ENCODE results near the gene CTSD. TPM values are rescaled to one million over a fixed set of nuclear protein-coding genes. Genes with fewer than 3 reads are reported as not detected.

Gene CTSD
- total and polyA plus RNA-seq, 2 of the 8 experiments (the other 6 are each of a cell fraction or from before 2014, with no cell fraction given): 169 to 173 TPM

DNA sequence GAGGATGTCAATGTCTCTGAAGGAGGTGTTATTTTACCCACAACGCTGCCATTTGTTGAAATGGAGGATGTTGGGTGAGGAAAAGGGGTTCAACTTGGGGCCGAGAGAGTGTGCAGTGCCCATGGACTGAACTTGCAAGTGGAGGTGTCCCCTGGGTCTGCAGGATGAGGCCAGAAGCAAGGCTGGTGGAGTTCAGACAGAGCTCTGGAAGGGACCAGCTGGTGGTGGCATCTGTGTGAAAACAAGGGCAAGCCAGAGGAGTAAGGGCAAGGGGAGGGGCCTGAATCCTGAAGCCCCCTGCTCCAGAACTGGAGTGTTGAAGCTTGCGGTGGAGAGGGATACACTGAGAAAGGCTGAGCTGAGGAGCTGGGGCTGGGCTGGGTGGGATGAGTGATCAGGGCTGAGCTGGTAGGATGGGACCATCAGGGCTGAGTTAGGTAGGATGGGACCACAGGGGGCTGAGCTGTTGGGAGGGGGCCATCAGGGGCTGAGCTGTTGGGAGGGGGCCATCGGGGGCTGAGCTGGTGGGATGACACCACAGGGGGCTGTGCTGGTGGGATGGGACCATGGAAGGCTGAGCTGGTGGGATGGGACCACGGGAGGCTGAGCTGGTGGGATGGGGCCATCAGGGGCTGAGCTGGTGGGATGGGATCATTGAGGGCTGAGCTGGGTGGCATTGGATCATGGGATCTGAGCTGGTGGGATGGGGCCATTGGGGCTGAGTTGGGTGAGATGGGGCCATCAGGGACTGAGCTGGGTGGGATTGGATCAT is 13.4 kb upstream of the CTSD start:
- H2AFZ ChIP-seq (ENCODE audit: low read length): no peak overlapping the region
- FAIRE-seq (no peak), DNase-seq (ENCODE audit: low read depth in 1 of 2, low spot score in 2 of 2) (no peak)
- no peaks in the 10 kb centered on the region for H3K36me3 ChIP-seq (ENCODE audit: control insufficient read depth in 2 of 4, insufficient read depth in 4 of 4, low read length in 3 of 4)
- H4K20me1 ChIP-seq (replicated peaks in 1 of 2; ENCODE audit: control insufficient read depth in 1 of 2, insufficient read depth in 2 of 2, low read length in 2 of 2): no peaks in the 10 kb centered on the region
- no peak overlapping the region for H2BK12ac ChIP-seq (ENCODE audit: low read depth, low read length)
- no peak overlapping the region for H3K4me3 ChIP-seq (ENCODE audit: extremely low read depth in 1 of 4, insufficient read depth in 2 of 4, low read depth in 3 of 4, low read length in 4 of 4)
- no peak overlapping the region for H3K9ac ChIP-seq (replicated peaks in 1 of 4; ENCODE audit: extremely low read depth in 1 of 4, low read depth in 3 of 4, low read length in 3 of 4)
- no peak overlapping the region for H4K8ac ChIP-seq (ENCODE audit: extremely low read depth, insufficient read depth, low read length)
- no peak overlapping the region for H4K5ac ChIP-seq (ENCODE audit: insufficient read length, low read depth, low read length)
- no peaks in the 10 kb centered on the region; a peak in 3 of 7 replicates for H3K27me3 ChIP-seq (replicated peaks in 1 of 4; ENCODE audit: control insufficient read depth in 3 of 4, extremely low read depth in 1 of 4, insufficient read depth in 3 of 4, low read length in 3 of 4)
- ChIA-PET CTCF (ENCODE audit: partially characterized antibody) (interaction anchor here (0.7 to 2.0 kb wide), 9 partner anchors 9 to 262 kb away, joined by 3 to 9 read pairs (median 3); no protein-coding TSS in a partner anchor), POLR2A (ENCODE audit: partially characterized antibody) (no interaction called here)
- peaks cover 3 to 18% (median 10%) of the 10 kb centered on the region in 4 experiments for H3K4me1 ChIP-seq (replicated peaks in 1 of 4; ENCODE audit: control insufficient read depth in 3 of 4, insufficient read depth in 4 of 4, low read length in 3 of 4)
- no peak overlapping the region for H4K91ac ChIP-seq (replicated peaks; ENCODE audit: insufficient read length, low read length)
- H2BK120ac ChIP-seq (replicated peaks; ENCODE audit: low read depth, low read length): no peak overlapping the region
- H2BK5ac ChIP-seq (ENCODE audit: low read depth, low read length): no peak overlapping the region
- H3K79me2 ChIP-seq (ENCODE audit: control insufficient read depth in 1 of 2, insufficient read depth in 2 of 2, low read length in 2 of 2): no peaks in the 10 kb centered on the region
- H3K18ac ChIP-seq (ENCODE audit: extremely low read depth, low read length): no peak overlapping the region
- no peaks in the 10 kb centered on the region for H3K9me3 ChIP-seq (ENCODE audit: insufficient read depth in 2 of 2, low read depth in 1 of 2, low read length in 1 of 2)
- no peak overlapping the region for H3K56ac ChIP-seq (replicated peaks; ENCODE audit: insufficient read length, low read depth, low read length)
- no peaks in the 10 kb centered on the region for H3K79me1 ChIP-seq (ENCODE audit: low read depth, low read length)
- H3K23me2 ChIP-seq (ENCODE audit: low read depth, low read length): peaks cover 3% of the 10 kb centered on the region; the same call in 1 of the 2 replicates
- H3K4me2 ChIP-seq (ENCODE audit: insufficient read depth in 1 of 2, low read depth in 2 of 2, low read length in 2 of 2): no peak overlapping the region
- 0 out of 2 replicates have a peak overlapping the region, but pooled peaks have one; percentile 65 for H2AK5ac ChIP-seq (ENCODE audit: low read depth, low read length)
- no peak overlapping the region for H3K27ac ChIP-seq (ENCODE audit: low read depth, low read length)
- H3K23ac ChIP-seq (ENCODE audit: insufficient read length): no peak overlapping the region
- 81% methylated on average over 3 of the region's 5 CpGs; no CpG with 5 or more reads in 1 of the 2 experiments for WGBS, 2 experiments (ENCODE audit: extremely low coverage in 1 of 2, insufficient coverage in 1 of 2, insufficient read length in 1 of 2, insufficient replicate concordance in 2 of 2, low coverage in 1 of 2, low lambda C conversion rate in 2 of 2, missing lambda C conversion rate in 1 of 2)
- no peak overlapping the region for H2BK15ac ChIP-seq (ENCODE audit: low read length)
- H3K4ac ChIP-seq (replicated peaks; ENCODE audit: insufficient read length, low read depth, low read length): no peak overlapping the region
- H2BK20ac ChIP-seq (ENCODE audit: low read length): no peak overlapping the region
- no peak overlapping the region for H3K14ac ChIP-seq (ENCODE audit: insufficient read length)
- TF ChIP-seq KDM4A (IDR thresholded peaks at IDR 0.05; ENCODE audit: low read depth, low read length, severe bottlenecking) (no peak), GABPA (IDR thresholded peaks at IDR 0.05; ENCODE audit: borderline replicate concordance, insufficient read depth, low read length) (no peak), NANOG (IDR thresholded peaks at IDR 0.05; ENCODE audit: insufficient read depth, low read depth, low read length, poor library complexity, severe bottlenecking) (no peak), EZH2 (IDR thresholded peaks at IDR 0.05; ENCODE audit: low read depth, low read length, severe bottlenecking) (no peak), PHF8 (conservative IDR thresholded peaks at IDR 0.05; ENCODE audit: low read depth, low read length) (no peak), TAF7 (optimal IDR thresholded peaks at IDR 0.05; ENCODE audit: borderline replicate concordance, low read depth, low read length) (no peak), USF2 (IDR thresholded peaks at IDR 0.05; ENCODE audit: low read length) (no peak), SUZ12 (IDR thresholded peaks at IDR 0.05; ENCODE audit: low read length) (no peak), SP4 (IDR thresholded peaks at IDR 0.05; ENCODE audit: low read length) (no peak)
